Ovary (tissue), 9 donors: ENCODE data around the gene STAT3. TPM values are rescaled to one million over a fixed set of nuclear protein-coding genes. Genes with fewer than 3 reads are reported as not detected.
"Not testable (repeated sequence)": the region's sequence is repeated elsewhere in the genome, so short reads cannot be mapped to it uniquely, and the experiment has no call there.

Source experiments
- DNase-seq, 5 donors: peaks; one replicate each; pipeline ENCODE4 v3.0.0-alpha.2; 2019 to 2020
- H3K27ac ChIP-seq, 2 donors: fragments of 200-600 bp; one replicate each; pipeline versions ENCODE4 v1.5.1 to v1.8.0; 2019 to 2022
- H3K27me3 ChIP-seq: fragments of 200-600 bp; one replicate; pipeline ENCODE4 v1.8.0; 2022
- H3K36me3 ChIP-seq: fragments of 200-600 bp; sonication (generic); one replicate; pipeline ENCODE4 v1.5.1; 2019
- H3K4me1 ChIP-seq: one replicate; pipeline ENCODE4 v1.8.1; 2013; ENCODE audit warnings: mild to moderate bottlenecking, moderate library complexity; ENCODE audit not compliant: insufficient read depth
- H3K4me3 ChIP-seq: fragments of 200-600 bp; sonication (generic); one replicate; pipeline ENCODE4 v1.5.1; 2017
- H3K9me3 ChIP-seq, 2 donors: fragments of 200-600 bp in 1 of 2; sonication (generic) in 1 of 2; one replicate each; pipeline versions ENCODE4 v1.5.1 to v1.8.1; 2013 to 2019; ENCODE audit warnings: mild to moderate bottlenecking in 1 of 2, moderate library complexity in 1 of 2
- EP300 ChIP-seq: sonication (generic); formaldehyde crosslinking; IDR thresholded peaks from one replicate; pipeline ENCODE4 v1.6.1; 2017; ENCODE audit warnings: antibody characterized with exemption
- POLR2A ChIP-seq: fragments of 450-650 bp; IDR thresholded peaks from one replicate; pipeline ENCODE4 v1.6.1; 2017; ENCODE audit warnings: antibody characterized with exemption, mild to moderate bottlenecking, moderate library complexity
- WGBS, 3 donors: extraction: QIAGEN DNeasy Blood & Tissue Kit in 1 of 3; methylation state at CpG; one replicate each; pipeline versions ENCODE4 v1.1.5 to v1.1.7; 2013 to 2017; 5-methylcytosine and 5-hydroxymethylcytosine counted together
- intact Hi-C, 4 donors: fragments of 100-400 bp; cut with DNase I; formaldehyde crosslinking; loops; one replicate each; pipeline versions ENCODE4 v1.11.0 to v1.15.1; 2022 to 2023
- polyA plus RNA-seq, 2 donors: library from polyadenylated mRNA; stranded (reverse); fragments of 200-250 nt in 1 of 2; fragments of 350-450 nt in 1 of 2; fragmentation: Illumina TruSeq in 1 of 2; extraction: RNeasy Lipid Tissue Mini Kit (QIAGEN cat#74804) in 1 of 2; gene quantifications; one replicate each; pipeline ENCODE4 v1.2.3, GENCODE V29; 2013 to 2014
- total RNA-seq, 7 donors: library from RNA; depleted of rRNA in 2 of 7; stranded (reverse); fragments of >200 nt in 2 of 7; fragmentation: NEBNext Ultra II Directional in 3 of 7; extraction: Animal tissue kit (Norgen Biotek cat#: 25700) in 3 of 7; gene quantifications; one replicate each; pipeline versions ENCODE4 v1.1.0 to v1.2.4, GENCODE V29; 2016 to 2023
- TF ChIP-seq, protein P1 (sequence below), 3 donors: fragments of 450-650 bp in 2 of 3; fragments of 200-600 bp in 1 of 3; IDR thresholded peaks; one replicate each; pipeline versions ENCODE4 v1.5.1 to v1.8.0; 2016 to 2022; ENCODE audit warnings: antibody characterized with exemption in 3 of 3, mild to moderate bottlenecking in 1 of 3
- donor health status: DM: no; HTN: no; CAD: no; lungs with moderate emphysema.
- donor health status: DM: no; HTN: no; CAD: no.
- donor health status: Bipolar disorder and iron deficiency.
- donor health status: DM: yes; HTN: yes; CAD: no.
- donor health status: DM: no; HTN: no; CAD: no.
- donor health status: DM: yes; HTN: yes; CAD: no.

STAT3 gene
- total and polyA plus RNA-seq, 9 donors = 58.3 to 301 (median 192) TPM

DNA sequence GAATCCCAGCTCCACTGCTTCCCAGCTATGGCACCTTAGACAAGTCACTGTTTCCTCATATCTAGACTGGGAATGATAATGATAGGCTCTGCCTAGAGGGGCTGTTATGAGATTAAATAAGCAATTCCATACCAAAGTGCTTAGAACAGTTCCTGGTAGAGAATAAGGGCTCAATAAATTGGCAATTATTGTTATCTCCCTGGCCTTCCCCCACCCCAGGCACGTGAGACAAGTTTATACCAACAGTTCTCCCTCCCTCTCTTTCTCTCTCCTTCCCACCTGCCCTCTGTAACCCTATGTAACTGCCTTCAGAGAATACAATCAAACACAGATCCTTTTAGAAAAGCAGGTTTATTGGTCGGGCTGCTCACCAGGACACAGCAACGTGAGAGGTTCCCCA is 13.9 kb upstream of the STAT3 start:
- Histone ChIP-seq H3K27me3 (no peaks in the 10 kb centered on the region), H3K27ac (no peak overlapping the region), H3K9me3 (no peaks in the 10 kb centered on the region), H3K4me1 (peaks cover 6% of the 10 kb centered on the region), H3K4me3 (no peak overlapping the region), H3K36me3 (no peaks in the 10 kb centered on the region)
- 28 to 32% (median 30%) methylated on average over 3 of the region's 3 CpGs for WGBS, 3 donors
- no peak for DNase-seq
- intact Hi-C loops = no loop called here
- no peak for TF ChIP-seq POLR2A
- TF ChIP-seq, protein P1, sequence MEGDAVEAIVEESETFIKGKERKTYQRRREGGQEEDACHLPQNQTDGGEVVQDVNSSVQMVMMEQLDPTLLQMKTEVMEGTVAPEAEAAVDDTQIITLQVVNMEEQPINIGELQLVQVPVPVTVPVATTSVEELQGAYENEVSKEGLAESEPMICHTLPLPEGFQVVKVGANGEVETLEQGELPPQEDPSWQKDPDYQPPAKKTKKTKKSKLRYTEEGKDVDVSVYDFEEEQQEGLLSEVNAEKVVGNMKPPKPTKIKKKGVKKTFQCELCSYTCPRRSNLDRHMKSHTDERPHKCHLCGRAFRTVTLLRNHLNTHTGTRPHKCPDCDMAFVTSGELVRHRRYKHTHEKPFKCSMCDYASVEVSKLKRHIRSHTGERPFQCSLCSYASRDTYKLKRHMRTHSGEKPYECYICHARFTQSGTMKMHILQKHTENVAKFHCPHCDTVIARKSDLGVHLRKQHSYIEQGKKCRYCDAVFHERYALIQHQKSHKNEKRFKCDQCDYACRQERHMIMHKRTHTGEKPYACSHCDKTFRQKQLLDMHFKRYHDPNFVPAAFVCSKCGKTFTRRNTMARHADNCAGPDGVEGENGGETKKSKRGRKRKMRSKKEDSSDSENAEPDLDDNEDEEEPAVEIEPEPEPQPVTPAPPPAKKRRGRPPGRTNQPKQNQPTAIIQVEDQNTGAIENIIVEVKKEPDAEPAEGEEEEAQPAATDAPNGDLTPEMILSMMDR (IDR thresholded peaks at IDR 0.05) = no peak
- no peak for TF ChIP-seq EP300

DNA sequence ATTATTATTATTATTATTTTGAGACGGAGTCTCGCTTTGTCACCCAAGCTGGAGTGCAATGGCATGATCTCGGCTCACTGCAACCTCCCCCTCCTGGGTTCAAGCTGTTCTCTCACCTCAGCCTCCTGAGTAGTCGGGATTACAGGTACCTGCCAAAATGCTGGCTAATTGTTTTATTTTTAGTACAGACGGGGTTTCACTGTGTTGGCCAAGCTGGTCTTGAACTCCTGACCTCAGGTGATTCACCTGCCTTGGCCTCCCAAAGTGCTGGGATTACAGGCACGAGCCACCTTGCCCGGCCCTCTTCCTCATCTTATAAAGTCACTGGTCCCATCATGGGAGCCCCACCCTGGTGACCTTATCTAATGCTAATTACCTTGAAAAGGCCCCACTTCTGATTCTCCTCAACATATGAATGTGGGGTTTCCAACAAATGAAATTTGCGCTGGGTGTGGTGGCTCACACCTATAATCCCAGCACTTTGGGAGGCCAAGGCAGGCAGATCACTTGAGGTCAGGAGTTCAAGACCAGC is 12.7 kb upstream of the STAT3 start:
- H3K27me3 ChIP-seq, DNase-seq, intact Hi-C loops, H3K27ac ChIP-seq, H3K36me3 ChIP-seq, H3K4me3 ChIP-seq, H3K4me1 ChIP-seq, H3K9me3 ChIP-seq: not testable (repeated sequence)
- 82 to 85% (median 84%) methylated on average over 8 of the region's 8 CpGs for WGBS, 3 donors

DNA sequence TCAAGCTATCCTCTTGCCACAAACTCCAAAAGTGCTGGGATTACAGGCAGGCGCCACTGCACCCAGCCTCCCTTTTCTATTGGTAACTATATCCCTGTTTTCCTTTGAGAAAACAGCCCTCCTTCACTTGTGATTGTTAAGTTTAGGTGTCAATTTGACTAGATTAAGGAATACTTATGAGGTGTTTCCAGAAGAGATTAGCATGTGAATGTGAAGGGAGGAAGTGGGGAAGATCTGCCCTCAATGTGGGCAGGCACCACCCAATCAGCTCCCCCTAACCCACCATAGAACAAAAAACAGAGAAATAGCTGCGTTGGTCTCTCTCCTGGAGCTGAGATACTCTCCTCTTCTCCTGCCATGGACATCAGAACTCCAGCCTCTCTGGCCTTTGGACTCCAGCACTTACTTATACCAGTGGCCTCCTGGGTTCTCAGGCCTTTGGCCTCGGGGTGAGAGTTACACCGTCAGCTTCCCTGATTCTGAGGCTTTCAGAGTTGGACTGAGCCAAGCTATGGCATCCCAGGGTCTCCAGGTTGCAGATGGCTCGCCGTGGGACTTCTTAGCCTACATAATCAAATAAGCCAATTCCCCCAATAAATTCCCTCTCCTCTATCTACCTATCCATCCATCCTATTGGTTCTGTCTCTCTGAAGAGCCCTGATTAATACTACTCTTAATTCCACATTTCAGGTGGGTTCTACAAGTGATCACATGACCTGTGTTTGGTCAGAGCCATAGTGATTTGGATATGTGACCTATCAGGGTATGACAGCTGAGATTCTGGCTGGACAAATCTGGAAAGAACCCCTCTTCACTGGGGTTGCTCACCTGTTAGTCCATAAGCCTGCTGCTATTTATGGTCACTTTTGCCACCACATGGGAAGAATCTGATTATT is 12.0 kb upstream of the STAT3 start:
- Histone ChIP-seq H3K9me3 (no peaks in the 10 kb centered on the region), H3K36me3 (no peaks in the 10 kb centered on the region), H3K4me3 (no peak overlapping the region), H3K27ac (no peak overlapping the region), H3K4me1 (peaks cover 1% of the 10 kb centered on the region), H3K27me3 (no peaks in the 10 kb centered on the region)
- TF ChIP-seq, protein P1 (IDR thresholded peaks at IDR 0.05) = no peak
- TF ChIP-seq POLR2A = no peak
- intact Hi-C loops = no loop called here
- 81 to 83% (median 82%) methylated on average over 6 of the region's 6 CpGs for WGBS, 3 donors
- peak in 1 of 5 donors; percentile 12 for DNase-seq

DNA sequence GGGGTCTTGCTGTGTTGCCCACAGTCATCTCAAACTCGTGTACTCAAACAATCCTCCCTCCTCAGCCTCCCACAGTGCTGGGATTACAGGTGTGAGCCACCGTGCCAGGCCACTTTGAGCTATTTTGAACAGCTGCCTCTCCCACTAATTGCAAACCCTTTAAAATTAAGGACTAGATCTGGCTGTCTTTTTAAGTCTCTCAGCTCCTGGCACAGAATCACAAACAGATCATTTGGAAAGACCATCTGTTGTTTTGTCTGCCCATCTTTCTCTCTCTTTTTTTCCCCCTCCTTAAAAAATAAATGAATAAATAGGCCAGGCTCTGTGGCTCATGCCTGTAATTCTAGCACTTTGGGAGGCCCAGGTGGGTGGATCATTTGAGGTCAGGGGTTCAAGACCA is 10.9 kb upstream of the STAT3 start:
- Histone ChIP-seq H3K9me3 (no peaks in the 10 kb centered on the region), H3K27me3 (no peaks in the 10 kb centered on the region), H3K4me1 (peaks cover 1% of the 10 kb centered on the region), H3K27ac (no peak overlapping the region), H3K36me3 (no peaks in the 10 kb centered on the region), H3K4me3 (no peak overlapping the region)
- DNase-seq = no peak
- TF ChIP-seq, protein P1 (IDR thresholded peaks at IDR 0.05) = no peak
- TF ChIP-seq EP300 (no peak), POLR2A (no peak)
- intact Hi-C loops = no loop called here
- 5 to 26% (median 7%) methylated on average over 2 of the region's 2 CpGs for WGBS, 3 donors

DNA sequence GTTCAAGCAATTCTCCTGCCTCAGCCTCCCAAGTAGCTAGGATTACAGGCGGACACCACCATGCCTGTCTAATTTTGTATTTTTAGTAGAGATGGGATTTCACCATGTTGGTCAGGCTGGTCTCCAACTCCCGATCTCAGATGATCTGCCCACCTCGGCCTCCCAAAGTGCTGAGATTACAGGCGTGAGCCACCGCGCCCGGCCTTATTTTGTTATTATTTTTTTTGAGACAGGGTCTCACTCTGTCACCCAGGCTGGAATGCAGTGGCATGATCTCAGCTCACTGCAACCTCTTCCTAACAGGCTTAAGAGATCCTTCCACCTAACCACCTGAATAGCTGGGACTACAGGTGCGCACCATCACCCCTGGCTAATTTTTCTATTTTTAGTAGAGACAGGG is 7.4 kb upstream of the STAT3 start:
- H3K27me3 ChIP-seq, H3K36me3 ChIP-seq, H3K27ac ChIP-seq, H3K4me1 ChIP-seq, H3K9me3 ChIP-seq, H3K4me3 ChIP-seq, intact Hi-C loops: not testable (repeated sequence)
- DNase-seq = peak in 1 of 5 donors; percentile 5
- WGBS, 3 donors = 96 to 98% (median 97%) methylated on average over 8 of the region's 8 CpGs
